Stimulated activated CD4-positive, alpha-beta T cell treated with anti-CD3 and anti-CD28 coated beads, Interleukin-2, amount 100 ng/mL, for 4 hours (primary cell): ENCODE data around the gene AP1S1.
"Not testable (repeated sequence)": the region's sequence is repeated elsewhere in the genome, so short reads cannot be mapped to it uniquely, and the experiment has no call there.

ENCODE experiments used
- DNase-seq: peaks from one replicate; pipeline ENCODE4 v3.0.0-alpha.2; 2020; ENCODE audit warnings: low read depth

The AP1S1 gene

GRCh38 chr7:101153969-101154692 is at the start of gene AP1S1:
AP1S1 (plus strand) TSS chr7:101154476; CDS start chr7:101154515, 39 bp downstream.
- peak; percentile 92 for DNase-seq

GRCh38 chr7:101104799-101105198 is 49.5 kb upstream of the AP1S1 start:
- DNase-seq: no peak

GRCh38 chr7:101105248-101105647 is 49.0 kb upstream of the AP1S1 start:
- not testable (repeated sequence) for DNase-seq

- no peak for DNase-seq
Measured at GRCh38 chr7:101106386-101106785, 47.9 kb upstream of the AP1S1 start.

GRCh38 chr7:101108330-101108857 is 45.9 kb upstream of the AP1S1 start:
- DNase-seq: no peak

- no peak for DNase-seq
Measured at GRCh38 chr7:101108961-101109360, 45.3 kb upstream of the AP1S1 start.

GRCh38 chr7:101109368-101109767 is 44.9 kb upstream of the AP1S1 start:
- no peak for DNase-seq

- DNase-seq: no peak
Measured at GRCh38 chr7:101111261-101111660, 43.0 kb upstream of the AP1S1 start.

- DNase-seq: no peak
Measured at GRCh38 chr7:101112233-101112632, 42.0 kb upstream of the AP1S1 start.

GRCh38 chr7:101113140-101113539 is 41.1 kb upstream of the AP1S1 start:
- not testable (repeated sequence) for DNase-seq

- no peak for DNase-seq
Measured at GRCh38 chr7:101113836-101114235, 40.4 kb upstream of the AP1S1 start.

GRCh38 chr7:101114492-101114891 is 39.8 kb upstream of the AP1S1 start:
- DNase-seq: no peak

- no peak for DNase-seq
Measured at GRCh38 chr7:101115215-101115614, 39.1 kb upstream of the AP1S1 start.

GRCh38 chr7:101116898-101117297 is 37.4 kb upstream of the AP1S1 start:
- DNase-seq: no peak

GRCh38 chr7:101118856-101119255 is 35.4 kb upstream of the AP1S1 start:
- no peak for DNase-seq

GRCh38 chr7:101119876-101120275 is 34.4 kb upstream of the AP1S1 start:
- no peak for DNase-seq

GRCh38 chr7:101120315-101120714 is 34.0 kb upstream of the AP1S1 start:
- DNase-seq: no peak

- DNase-seq: not testable (repeated sequence)
Measured at GRCh38 chr7:101121631-101121990, 32.7 kb upstream of the AP1S1 start.

GRCh38 chr7:101121991-101122932 is 32.0 kb upstream of the AP1S1 start:
- no peak for DNase-seq

GRCh38 chr7:101122933-101123702 is 31.2 kb upstream of the AP1S1 start:
- no peak for DNase-seq

- no peak for DNase-seq
Measured at GRCh38 chr7:101123703-101124068, 30.6 kb upstream of the AP1S1 start.

GRCh38 chr7:101124376-101125056 is 29.8 kb upstream of the AP1S1 start:
- no peak for DNase-seq
